Measurements from ENCODE around the gene PXYLP1. TPM values are rescaled to one million over a fixed set of nuclear protein-coding genes. Genes with fewer than 3 reads are reported as not detected.

Gene PXYLP1
- total and polyA plus RNA-seq, 2 experiments from 2014 or later, result 15.8 to 18.7 TPM

- 57 to 66% methylated on average over 2 of the region's 2 CpGs for WGBS, 2 experiments (ENCODE audit: low coverage in 1 of 2, low lambda C conversion rate in 2 of 2, missing lambda C conversion rate in 2 of 2)
- no peaks in the 10 kb centered on the region for H3K27me3 ChIP-seq (replicated peaks; ENCODE audit: insufficient read depth)
- DNase-seq, result no peak
These were observed 15.3 kb downstream of the PXYLP1 start for GRCh38 chr3:141246958-141247301.

GRCh38 chr3:141248064-141248463, 16.4 kb downstream of the PXYLP1 start:
- Histone ChIP-seq H3K9me3 (ENCODE audit: low read depth) (no peaks in the 10 kb centered on the region), H3K9me2 (ENCODE audit: insufficient read depth) (no peaks in the 10 kb centered on the region), H2AFZ (no peak overlapping the region), H3K27ac (no peak overlapping the region), H4K20me1 (ENCODE audit: insufficient read depth) (no peaks in the 10 kb centered on the region), H3F3A (ENCODE audit: insufficient read depth) (0 out of 2 replicates have a peak, but pooled peaks cover 3% of the 10 kb centered on the region), H3K36me3 (ENCODE audit: low read depth) (no peaks in the 10 kb centered on the region), H3K4me3 (no peak overlapping the region), H3K27me3 (replicated peaks; ENCODE audit: insufficient read depth) (no peaks in the 10 kb centered on the region), H3K79me2 (ENCODE audit: insufficient read depth) (peaks cover 10% of the 10 kb centered on the region; the same call in 1 of the 2 replicates), H3K4me2 (ENCODE audit: unreplicated experiment) (no peak overlapping the region), H3K9ac (no peak overlapping the region), H3K4me1 (ENCODE audit: insufficient read depth) (peaks cover 7% of the 10 kb centered on the region; the same call in 1 of the 2 replicates)
- TF ChIP-seq EZH2 (IDR thresholded peaks at IDR 0.05; ENCODE audit: insufficient read depth, poor library complexity, severe bottlenecking), result no peak
- TF ChIP-seq EZH2phosphoT487 (IDR thresholded peaks at IDR 0.05; ENCODE audit: insufficient read depth, low read depth), result no peak
- in situ Hi-C loops (cut with MboI), result no loop called here
- no peak for DNase-seq
- 77 to 79% methylated on average over 5 of the region's 5 CpGs for WGBS, 2 experiments (ENCODE audit: low coverage in 1 of 2, low lambda C conversion rate in 2 of 2, missing lambda C conversion rate in 2 of 2)

More at GRCh38 chr3:141246958-141247301, 15.3 kb downstream of the PXYLP1 start:
- no peaks in the 10 kb centered on the region for H3K9me2 ChIP-seq (ENCODE audit: insufficient read depth)
- H3K79me2 ChIP-seq (ENCODE audit: insufficient read depth), result peaks cover 10% of the 10 kb centered on the region; the same call in 1 of the 2 replicates
- H3K4me1 ChIP-seq (ENCODE audit: insufficient read depth), result peaks cover 18% of the 10 kb centered on the region
- in situ Hi-C loops (cut with MboI), result no loop called here
- no peak for TF ChIP-seq EZH2 (IDR thresholded peaks at IDR 0.05; ENCODE audit: insufficient read depth, poor library complexity, severe bottlenecking)
- TF ChIP-seq EZH2phosphoT487 (IDR thresholded peaks at IDR 0.05; ENCODE audit: insufficient read depth, low read depth), result no peak
- H4K20me1 ChIP-seq (ENCODE audit: insufficient read depth), result no peaks in the 10 kb centered on the region
- H3K9me3 ChIP-seq (ENCODE audit: low read depth), result no peaks in the 10 kb centered on the region
- H3K4me2 ChIP-seq (ENCODE audit: unreplicated experiment), result no peak overlapping the region
- no peak overlapping the region for H3K4me3 ChIP-seq
- no peaks in the 10 kb centered on the region for H3K36me3 ChIP-seq (ENCODE audit: low read depth)
- H3F3A ChIP-seq (ENCODE audit: insufficient read depth), result peaks cover 13% of the 10 kb centered on the region
- no peak overlapping the region for H3K9ac ChIP-seq
- H3K27ac ChIP-seq, result no peak overlapping the region
- H2AFZ ChIP-seq, result no peak overlapping the region

- no peak for TF ChIP-seq EZH2phosphoT487 (IDR thresholded peaks at IDR 0.05; ENCODE audit: insufficient read depth, low read depth)
- no peak for TF ChIP-seq EZH2 (IDR thresholded peaks at IDR 0.05; ENCODE audit: insufficient read depth, poor library complexity, severe bottlenecking)
- Histone ChIP-seq H3K9ac (no peak overlapping the region), H3K36me3 (ENCODE audit: low read depth) (no peaks in the 10 kb centered on the region), H2AFZ (no peak overlapping the region), H3K4me2 (ENCODE audit: unreplicated experiment) (no peak overlapping the region), H3K9me2 (ENCODE audit: insufficient read depth) (no peaks in the 10 kb centered on the region), H4K20me1 (ENCODE audit: insufficient read depth) (no peaks in the 10 kb centered on the region), H3K27me3 (replicated peaks; ENCODE audit: insufficient read depth) (no peaks in the 10 kb centered on the region), H3K4me1 (ENCODE audit: insufficient read depth) (peaks cover 6% of the 10 kb centered on the region; the same call in 1 of the 2 replicates), H3F3A (ENCODE audit: insufficient read depth) (0 out of 2 replicates have a peak, but pooled peaks cover 3% of the 10 kb centered on the region), H3K9me3 (ENCODE audit: low read depth) (no peaks in the 10 kb centered on the region), H3K27ac (no peak overlapping the region), H3K79me2 (ENCODE audit: insufficient read depth) (peaks cover 10% of the 10 kb centered on the region; the same call in 1 of the 2 replicates), H3K4me3 (no peak overlapping the region)
- 91 to 96% methylated on average over 4 of the region's 4 CpGs for WGBS, 2 experiments (ENCODE audit: low coverage in 1 of 2, low lambda C conversion rate in 2 of 2, missing lambda C conversion rate in 2 of 2)
- in situ Hi-C loops (cut with MboI), result no loop called here
- no peak for DNase-seq
These were observed 17.4 kb downstream of the PXYLP1 start for GRCh38 chr3:141249041-141249440.

GRCh38 chr3:141250342-141250741, 18.7 kb downstream of the PXYLP1 start:
- Histone ChIP-seq H3K4me1 (ENCODE audit: insufficient read depth) (peaks cover 6% of the 10 kb centered on the region; the same call in 1 of the 2 replicates), H3K79me2 (ENCODE audit: insufficient read depth) (peaks cover under 1% of the 10 kb centered on the region; the same call in 1 of the 2 replicates), H3K4me3 (no peak overlapping the region), H3F3A (ENCODE audit: insufficient read depth) (0 out of 2 replicates have a peak, but pooled peaks cover 3% of the 10 kb centered on the region), H3K36me3 (ENCODE audit: low read depth) (no peaks in the 10 kb centered on the region), H3K27ac (no peak overlapping the region), H2AFZ (no peak overlapping the region), H3K9me2 (ENCODE audit: insufficient read depth) (no peaks in the 10 kb centered on the region), H4K20me1 (ENCODE audit: insufficient read depth) (no peaks in the 10 kb centered on the region), H3K27me3 (replicated peaks; ENCODE audit: insufficient read depth) (no peaks in the 10 kb centered on the region), H3K4me2 (ENCODE audit: unreplicated experiment) (no peak overlapping the region), H3K9me3 (ENCODE audit: low read depth) (no peaks in the 10 kb centered on the region), H3K9ac (no peak overlapping the region)
- in situ Hi-C loops (cut with MboI), result no loop called here
- TF ChIP-seq EZH2phosphoT487 (IDR thresholded peaks at IDR 0.05; ENCODE audit: insufficient read depth, low read depth) (no peak), EZH2 (IDR thresholded peaks at IDR 0.05; ENCODE audit: insufficient read depth, poor library complexity, severe bottlenecking) (no peak)
- no peak for DNase-seq
- 77 to 88% methylated on average over 5 of the region's 5 CpGs for WGBS, 2 experiments (ENCODE audit: low coverage in 1 of 2, low lambda C conversion rate in 2 of 2, missing lambda C conversion rate in 2 of 2)

Data from GM23248 (cell line).